CD14-positive monocyte (primary cell): ENCODE data around the gene KCNJ1. TPM values are rescaled to one million over a fixed set of nuclear protein-coding genes. Genes with fewer than 3 reads are reported as not detected.

ENCODE experiments used
- DNase-seq, 3 donors: peaks; one replicate each; pipeline ENCODE4 v3.0.0-alpha.2; 2011 to 2022
- H2AFZ ChIP-seq: 2 replicates; pipeline ENCODE4 v1.6.0; 2012; ENCODE audit warnings: mild to moderate bottlenecking, low read depth, low read length, inconsistent platforms; ENCODE audit not compliant: insufficient read depth, poor library complexity, severe bottlenecking
- H3K27ac ChIP-seq, 2 donors: 1 replicate in 1 of 2; 2 replicates in 1 of 2; pipeline ENCODE4 v1.5.1; 2012 to 2013; ENCODE audit warnings: low read length in 2 of 2, control low read depth in 1 of 2, inconsistent platforms in 1 of 2, low read depth in 1 of 2, mild to moderate bottlenecking in 1 of 2
- H3K27me3 ChIP-seq, 2 donors: one replicate each; pipeline versions ENCODE4 v1.6.0 to v1.6.1; 2011 to 2013; ENCODE audit warnings: low read length in 2 of 2; ENCODE audit not compliant: control insufficient read depth in 2 of 2, insufficient read depth in 2 of 2
- H3K36me3 ChIP-seq, 2 donors: replicated peaks in 1 of 2; 1 replicate in 1 of 2; 2 replicates in 1 of 2; pipeline versions ENCODE4 v1.5.1 to v1.6.1; 2012 to 2013; ENCODE audit warnings: low read length in 2 of 2, control low read depth in 1 of 2, inconsistent platforms in 1 of 2, mild to moderate bottlenecking in 1 of 2; ENCODE audit not compliant: insufficient read depth in 2 of 2, control insufficient read depth in 1 of 2
- H3K4me1 ChIP-seq, 2 donors: 1 replicate in 1 of 2; 2 replicates in 1 of 2; pipeline versions ENCODE4 v1.5.1 to v1.6.1; 2012 to 2013; ENCODE audit warnings: low read length in 2 of 2, control low read depth in 1 of 2, inconsistent platforms in 1 of 2, mild to moderate bottlenecking in 1 of 2, moderate library complexity in 1 of 2; ENCODE audit not compliant: insufficient read depth in 2 of 2, control insufficient read depth in 1 of 2
- H3K4me2 ChIP-seq: replicated peaks from 2 replicates; pipeline ENCODE3; 2012; ENCODE audit warnings: low read length, moderate library complexity, mild to moderate bottlenecking; ENCODE audit not compliant: poor library complexity, severe bottlenecking; ENCODE audit errors: extremely low read depth
- H3K4me3 ChIP-seq, 3 experiments: fragments of 200-600 bp in 1 of 3; sonication (generic) in 1 of 3; replicated peaks in 1 of 3; 1 replicate in 2 of 3; 2 replicates in 1 of 3; pipeline ENCODE4 v1.5.1; 2011 to 2013; ENCODE audit warnings: low read length in 3 of 3, mild to moderate bottlenecking in 3 of 3, control low read depth in 2 of 3, low read depth in 2 of 3, inconsistent platforms in 1 of 3, moderate library complexity in 1 of 3
- H3K79me2 ChIP-seq: 2 replicates; pipeline ENCODE4 v1.6.0; 2012; ENCODE audit warnings: mild to moderate bottlenecking, control low read depth, inconsistent platforms, low read length, moderate library complexity; ENCODE audit not compliant: insufficient read depth
- H3K9ac ChIP-seq: 2 replicates; pipeline ENCODE4 v1.6.0; 2017; ENCODE audit warnings: low read length, mild to moderate bottlenecking; ENCODE audit not compliant: insufficient read depth, poor library complexity, severe bottlenecking
- H3K9me3 ChIP-seq, 2 donors: replicated peaks in 1 of 2; 1 replicate in 1 of 2; 2 replicates in 1 of 2; pipeline versions ENCODE4 v1.5.1 to v1.6.1; 2012 to 2013; ENCODE audit warnings: low read length in 2 of 2, control low read depth in 1 of 2; ENCODE audit not compliant: control insufficient read depth in 1 of 2, insufficient read depth in 1 of 2
- H4K20me1 ChIP-seq: 2 replicates; pipeline ENCODE4 v1.6.0; 2012; ENCODE audit warnings: mild to moderate bottlenecking, low read length, control low read depth, moderate library complexity; ENCODE audit not compliant: insufficient read depth
- H3K27ac Mint-ChIP-seq, 7 donors: one replicate each; pipeline ENCODE4 v1.8.0; 2020; ENCODE audit warnings: mild to moderate bottlenecking in 7 of 7, mixed read lengths in 7 of 7, moderate library complexity in 6 of 7, inconsistent platforms in 2 of 7
- H3K27me3 Mint-ChIP-seq, 3 donors: one replicate each; pipeline ENCODE4 v1.8.0; 2021 to 2022; ENCODE audit warnings: low read depth in 3 of 3, mild to moderate bottlenecking in 3 of 3, mixed read lengths in 3 of 3, moderate library complexity in 3 of 3, inconsistent platforms in 1 of 3
- H3K36me3 Mint-ChIP-seq, 2 donors: one replicate each; pipeline ENCODE4 v1.8.0; 2020; ENCODE audit warnings: mixed read lengths in 2 of 2, inconsistent platforms in 1 of 2, mild to moderate bottlenecking in 1 of 2
- H3K4me1 Mint-ChIP-seq: one replicate; pipeline ENCODE4 v1.8.0; 2020; ENCODE audit warnings: mild to moderate bottlenecking, mixed read lengths
- H3K4me3 Mint-ChIP-seq, 2 donors: one replicate each; pipeline ENCODE4 v1.8.0; 2020; ENCODE audit warnings: mild to moderate bottlenecking in 2 of 2, mixed read lengths in 2 of 2, moderate library complexity in 1 of 2
- H3K9me3 Mint-ChIP-seq, 7 donors: one replicate each; pipeline ENCODE4 v1.8.0; 2020 to 2022; ENCODE audit warnings: mixed read lengths in 7 of 7, mild to moderate bottlenecking in 6 of 7, moderate library complexity in 6 of 7, inconsistent platforms in 2 of 7
- CTCF ChIP-seq: fragments of 200-600 bp; IDR thresholded peaks from one replicate; pipeline ENCODE4 v1.8.0; 2022; ENCODE audit warnings: antibody characterized with exemption, mild to moderate bottlenecking
- WGBS: methylation state at CpG from one replicate; pipeline ENCODE4 v1.1.5; 2013; ENCODE audit warnings: missing lambda C conversion rate; ENCODE audit not compliant: insufficient coverage; 5-methylcytosine and 5-hydroxymethylcytosine counted together
- intact Hi-C, 2 donors: fragments of 100-400 bp; cut with micrococcal nuclease; formaldehyde crosslinking; loops; one replicate each; pipeline versions ENCODE4 v1.15.0 to v1.15.1; 2023
- polyA plus RNA-seq, 3 donors: library from polyadenylated mRNA; depleted of rRNA in 1 of 3; unstranded in 2 of 3; stranded (reverse) in 1 of 3; fragments of 300-500 nt in 2 of 3; fragments of >200 nt in 1 of 3; fragmentation: Illumina TruSeq in 2 of 3; gene quantifications; 1 replicate in 2 of 3; 2 replicates in 1 of 3; pipeline ENCODE4 v1.2.3, GENCODE V29; 2012 to 2021

The KCNJ1 gene
- polyA plus RNA-seq, 3 donors, result 0.12 to 0.47 TPM; not detected in 1

GRCh38 chr11:128904656-128905344 is 37.7 kb upstream of the KCNJ1 start:
- H3K36me3 Mint-ChIP-seq, result peaks cover 3 to 7% of the 10 kb centered on the region in 2 donors
- intact Hi-C loops, result no loop called here

GRCh38 chr11:128904303-128904655 is 37.2 kb upstream of the KCNJ1 start:
- H3K36me3 Mint-ChIP-seq, result peaks cover 3 to 9% of the 10 kb centered on the region in 2 donors
- no peaks in the 10 kb centered on the region for H3K27me3 ChIP-seq

More at GRCh38 chr11:128904656-128905344, 37.7 kb upstream of the KCNJ1 start:
- Mint-ChIP-seq H3K4me1 (peaks cover 60% of the 10 kb centered on the region), H3K4me3 (peak overlapping the region; percentile 67 to 80), H3K27ac (peak overlapping the region in 2 of 7 donors; percentile 40 to 72), H3K9me3 (peaks cover 0 to 2% (median 0%) of the 10 kb centered on the region in 7 donors), H3K27me3 (peaks cover 9 to 16% (median 10%) of the 10 kb centered on the region in 3 donors)
- no peaks in the 10 kb centered on the region for H4K20me1 ChIP-seq
- TF ChIP-seq CTCF, result no peak
- no peaks in the 10 kb centered on the region for H3K79me2 ChIP-seq
- peak overlapping the region; percentile 84 for H2AFZ ChIP-seq
- 0% methylated on average over 13 of the region's 25 CpGs for WGBS
- no peaks in the 10 kb centered on the region for H3K9me3 ChIP-seq
- peaks cover 57 to 61% of the 10 kb centered on the region in 2 donors for H3K4me1 ChIP-seq
- H3K27ac ChIP-seq, result no peak overlapping the region
- H3K4me2 ChIP-seq, result peak overlapping the region; percentile 90
- H3K4me3 ChIP-seq, result peak overlapping the region; percentile 52 to 79 (median 62)
- no peaks in the 10 kb centered on the region for H3K27me3 ChIP-seq
- H3K9ac ChIP-seq, result peak overlapping the region; percentile 48
- no peaks in the 10 kb centered on the region for H3K36me3 ChIP-seq
- DNase-seq, result no peak

More at GRCh38 chr11:128904303-128904655, 37.2 kb upstream of the KCNJ1 start:
- Histone ChIP-seq H3K9me3 (no peaks in the 10 kb centered on the region), H3K36me3 (no peaks in the 10 kb centered on the region), H3K4me3 (peak overlapping the region in 1 of 3 experiments; percentile 79), H3K27ac (no peak overlapping the region), H3K79me2 (no peaks in the 10 kb centered on the region), H3K9ac (no peak overlapping the region), H2AFZ (no peak overlapping the region), H3K4me1 (peaks cover 55 to 59% of the 10 kb centered on the region in 2 donors), H3K4me2 (peak overlapping the region; percentile 90), H4K20me1 (no peaks in the 10 kb centered on the region)
- peak overlapping the region; percentile 67 to 80 for H3K4me3 Mint-ChIP-seq
- no peak for TF ChIP-seq CTCF
- H3K9me3 Mint-ChIP-seq, result peaks cover 0 to 2% (median 0%) of the 10 kb centered on the region in 7 donors
- WGBS, result 65% methylated on average over 12 of the region's 14 CpGs
- intact Hi-C loops, result no loop called here
- DNase-seq, result no peak
- peak overlapping the region in 2 of 7 donors; percentile 40 to 72 for H3K27ac Mint-ChIP-seq
- H3K4me1 Mint-ChIP-seq, result peaks cover 55% of the 10 kb centered on the region
- peaks cover 9 to 16% (median 10%) of the 10 kb centered on the region in 3 donors for H3K27me3 Mint-ChIP-seq
